OCI-LY1 (cell line): Measurements from ENCODE around the gene SLCO3A1.

Experiments
- EZH2 ChIP-seq: fragments of 200-600 bp; sonication (generic), shearing (Covaris generic); IDR thresholded peaks from 2 replicates; pipeline ENCODE4 v1.8.0; 2017; ENCODE audit warnings: borderline replicate concordance, mixed run types, mild to moderate bottlenecking, antibody characterized with exemption, low read length, moderate library complexity, mixed read lengths
- TF ChIP-seq, protein P1 (sequence below): fragments of 200-600 bp; sonication (generic), shearing (Covaris generic); IDR thresholded peaks from 2 replicates; pipeline ENCODE4 v1.5.1; 2017; ENCODE audit warnings: mild to moderate bottlenecking, antibody characterized with exemption, low read length, moderate library complexity, mixed read lengths

GRCh38 chr15:91855684-91856489 lies 2.4 kb downstream of the SLCO3A1 start:
- TF ChIP-seq, protein P1, sequence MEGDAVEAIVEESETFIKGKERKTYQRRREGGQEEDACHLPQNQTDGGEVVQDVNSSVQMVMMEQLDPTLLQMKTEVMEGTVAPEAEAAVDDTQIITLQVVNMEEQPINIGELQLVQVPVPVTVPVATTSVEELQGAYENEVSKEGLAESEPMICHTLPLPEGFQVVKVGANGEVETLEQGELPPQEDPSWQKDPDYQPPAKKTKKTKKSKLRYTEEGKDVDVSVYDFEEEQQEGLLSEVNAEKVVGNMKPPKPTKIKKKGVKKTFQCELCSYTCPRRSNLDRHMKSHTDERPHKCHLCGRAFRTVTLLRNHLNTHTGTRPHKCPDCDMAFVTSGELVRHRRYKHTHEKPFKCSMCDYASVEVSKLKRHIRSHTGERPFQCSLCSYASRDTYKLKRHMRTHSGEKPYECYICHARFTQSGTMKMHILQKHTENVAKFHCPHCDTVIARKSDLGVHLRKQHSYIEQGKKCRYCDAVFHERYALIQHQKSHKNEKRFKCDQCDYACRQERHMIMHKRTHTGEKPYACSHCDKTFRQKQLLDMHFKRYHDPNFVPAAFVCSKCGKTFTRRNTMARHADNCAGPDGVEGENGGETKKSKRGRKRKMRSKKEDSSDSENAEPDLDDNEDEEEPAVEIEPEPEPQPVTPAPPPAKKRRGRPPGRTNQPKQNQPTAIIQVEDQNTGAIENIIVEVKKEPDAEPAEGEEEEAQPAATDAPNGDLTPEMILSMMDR: no peak
- TF ChIP-seq EZH2: no peak
